Measurements from ENCODE around the gene GPR3.

GRCh38 chr1:27433706-27434105 lies 41.3 kb downstream of the GPR3 start:
- TF ChIP-seq POLR2A (IDR thresholded peaks at IDR 0.05) (no peak), EP300 (IDR thresholded peaks at IDR 0.05) (no peak), POLR2AphosphoS5 (IDR thresholded peaks at IDR 0.05) (no peak)
- TF ChIP-seq, protein P1, sequence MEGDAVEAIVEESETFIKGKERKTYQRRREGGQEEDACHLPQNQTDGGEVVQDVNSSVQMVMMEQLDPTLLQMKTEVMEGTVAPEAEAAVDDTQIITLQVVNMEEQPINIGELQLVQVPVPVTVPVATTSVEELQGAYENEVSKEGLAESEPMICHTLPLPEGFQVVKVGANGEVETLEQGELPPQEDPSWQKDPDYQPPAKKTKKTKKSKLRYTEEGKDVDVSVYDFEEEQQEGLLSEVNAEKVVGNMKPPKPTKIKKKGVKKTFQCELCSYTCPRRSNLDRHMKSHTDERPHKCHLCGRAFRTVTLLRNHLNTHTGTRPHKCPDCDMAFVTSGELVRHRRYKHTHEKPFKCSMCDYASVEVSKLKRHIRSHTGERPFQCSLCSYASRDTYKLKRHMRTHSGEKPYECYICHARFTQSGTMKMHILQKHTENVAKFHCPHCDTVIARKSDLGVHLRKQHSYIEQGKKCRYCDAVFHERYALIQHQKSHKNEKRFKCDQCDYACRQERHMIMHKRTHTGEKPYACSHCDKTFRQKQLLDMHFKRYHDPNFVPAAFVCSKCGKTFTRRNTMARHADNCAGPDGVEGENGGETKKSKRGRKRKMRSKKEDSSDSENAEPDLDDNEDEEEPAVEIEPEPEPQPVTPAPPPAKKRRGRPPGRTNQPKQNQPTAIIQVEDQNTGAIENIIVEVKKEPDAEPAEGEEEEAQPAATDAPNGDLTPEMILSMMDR (IDR thresholded peaks at IDR 0.05): no peak

All from gastroesophageal sphincter (tissue), 3 donors.